Kidney epithelial cell (primary cell): ENCODE results near the gene MRPS11. TPM values are rescaled to one million over a fixed set of nuclear protein-coding genes. Genes with fewer than 3 reads are reported as not detected.
"Not testable (repeated sequence)": the region's sequence is repeated elsewhere in the genome, so short reads cannot be mapped to it uniquely, and the experiment has no call there.

Experiments used
- DNase-seq: peaks from one replicate; pipeline ENCODE4 v3.0.0-alpha.2; 2010; ENCODE audit warnings: low read depth
- H3K27me3 ChIP-seq: 2 replicates; pipeline ENCODE4 v1.6.0; 2011; ENCODE audit warnings: low read length; ENCODE audit not compliant: control insufficient read depth, insufficient read depth
- H3K36me3 ChIP-seq: 2 replicates; pipeline ENCODE4 v1.5.1; 2011; ENCODE audit warnings: low read length; ENCODE audit not compliant: control insufficient read depth, insufficient read depth
- H3K4me3 ChIP-seq: 2 replicates; pipeline ENCODE4 v1.5.1; 2011; ENCODE audit warnings: low read depth, mild to moderate bottlenecking, control low read depth, low read length
- CTCF ChIP-seq: IDR thresholded peaks from 2 replicates; pipeline ENCODE4 v1.5.1; 2011; ENCODE audit warnings: mild to moderate bottlenecking, moderate library complexity, low read length, control low read depth, inconsistent platforms; ENCODE audit not compliant: insufficient read depth, poor library complexity, severe bottlenecking
- total RNA-seq: library from RNA; depleted of rRNA; stranded (reverse); fragments of >200 nt; gene quantifications from 2 replicates; pipeline ENCODE4 v1.2.3, GENCODE V29; 2015

MRPS11 gene
- total RNA-seq, 1 donor from 2014 or later: 40.5 TPM

- no peak for TF ChIP-seq CTCF
- DNase-seq: no peak
Observed at GRCh38 chr15:88512601-88513000, 45.1 kb downstream of the MRPS11 start.

GRCh38 chr15:88513195-88513594, 45.7 kb downstream of the MRPS11 start:
- Histone ChIP-seq H3K36me3 (no peaks in the 10 kb centered on the region), H3K4me3 (no peak overlapping the region), H3K27me3 (no peaks in the 10 kb centered on the region)
- TF ChIP-seq CTCF: no peak
- no peak for DNase-seq

More at GRCh38 chr15:88512601-88513000, 45.1 kb downstream of the MRPS11 start:
- Histone ChIP-seq H3K4me3 (no peak overlapping the region), H3K36me3 (no peaks in the 10 kb centered on the region), H3K27me3 (no peaks in the 10 kb centered on the region)

- no peak overlapping the region for H3K4me3 ChIP-seq
- no peaks in the 10 kb centered on the region for H3K36me3 ChIP-seq
- no peaks in the 10 kb centered on the region for H3K27me3 ChIP-seq
- DNase-seq: no peak
- TF ChIP-seq CTCF: no peak
Observed at GRCh38 chr15:88518903-88519302, 51.4 kb downstream of the MRPS11 start.

GRCh38 chr15:88524094-88524493, 56.6 kb downstream of the MRPS11 start:
- not testable (repeated sequence) for H3K36me3 ChIP-seq, H3K4me3 ChIP-seq, DNase-seq, H3K27me3 ChIP-seq

- Histone ChIP-seq H3K27me3 (no peaks in the 10 kb centered on the region), H3K36me3 (no peaks in the 10 kb centered on the region), H3K4me3 (no peak overlapping the region)
- DNase-seq: no peak
- no peak for TF ChIP-seq CTCF
Observed at GRCh38 chr15:88525418-88525817, 57.9 kb downstream of the MRPS11 start.

- no peak for DNase-seq
- Histone ChIP-seq H3K27me3 (no peaks in the 10 kb centered on the region), H3K36me3 (no peaks in the 10 kb centered on the region), H3K4me3 (no peak overlapping the region)
- no peak for TF ChIP-seq CTCF
Observed at GRCh38 chr15:88526247-88526879, 58.9 kb downstream of the MRPS11 start.
